Retina (tissue), 1 donor: ENCODE data around the gene TXNDC15.
"Not testable (repeated sequence)": the region's sequence is repeated elsewhere in the genome, so short reads cannot be mapped to it uniquely, and the experiment has no call there.

ENCODE experiments used
- DNase-seq: peaks from one replicate; pipeline ENCODE4 v3.0.0-alpha.2; 2016

The TXNDC15 gene, protein sequence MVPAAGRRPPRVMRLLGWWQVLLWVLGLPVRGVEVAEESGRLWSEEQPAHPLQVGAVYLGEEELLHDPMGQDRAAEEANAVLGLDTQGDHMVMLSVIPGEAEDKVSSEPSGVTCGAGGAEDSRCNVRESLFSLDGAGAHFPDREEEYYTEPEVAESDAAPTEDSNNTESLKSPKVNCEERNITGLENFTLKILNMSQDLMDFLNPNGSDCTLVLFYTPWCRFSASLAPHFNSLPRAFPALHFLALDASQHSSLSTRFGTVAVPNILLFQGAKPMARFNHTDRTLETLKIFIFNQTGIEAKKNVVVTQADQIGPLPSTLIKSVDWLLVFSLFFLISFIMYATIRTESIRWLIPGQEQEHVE

DNA sequence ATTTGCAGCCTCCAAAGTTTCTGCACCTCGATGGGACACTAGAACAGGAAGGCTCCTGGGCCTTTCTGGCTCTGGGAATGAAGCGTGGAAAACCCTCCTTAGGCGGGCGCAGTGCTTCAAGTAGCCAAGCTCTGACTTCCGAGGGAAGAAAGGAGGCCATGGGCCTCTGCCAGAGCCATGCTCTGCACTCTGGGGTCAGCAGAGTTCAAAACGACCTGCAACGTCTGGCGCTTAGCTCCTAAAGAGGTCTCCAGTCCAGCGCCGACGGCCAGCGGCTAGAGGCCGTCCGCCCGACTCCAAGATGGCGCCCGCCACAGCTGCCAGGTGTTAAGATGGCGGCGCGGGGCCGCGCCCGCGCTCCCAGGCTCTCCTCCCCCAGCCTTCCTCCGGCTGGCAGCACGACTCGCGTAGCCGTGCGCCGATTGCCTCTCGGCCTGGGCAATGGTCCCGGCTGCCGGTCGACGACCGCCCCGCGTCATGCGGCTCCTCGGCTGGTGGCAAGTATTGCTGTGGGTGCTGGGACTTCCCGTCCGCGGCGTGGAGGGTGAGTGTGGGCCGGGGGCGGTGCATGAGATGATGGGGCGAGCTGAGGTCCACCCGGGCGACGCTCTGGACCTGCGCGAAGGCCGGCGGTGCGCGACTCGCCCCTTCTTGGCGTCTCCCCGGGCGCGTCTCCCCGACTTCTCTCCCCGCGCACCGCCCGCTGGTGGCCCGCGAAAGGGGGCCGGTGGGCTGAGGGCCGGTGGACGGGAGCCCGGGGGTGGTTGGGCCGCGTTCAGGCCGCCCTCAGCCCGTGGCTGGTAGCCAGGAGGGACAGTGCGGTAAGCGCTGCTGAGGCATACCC lies at the start of gene TXNDC15:
TXNDC15 (plus strand) TSS at position 385 of the 844 bp plus-strand sequence; CDS start at position 442, 57 bp downstream.
- peak; percentile 97 for DNase-seq

DNA sequence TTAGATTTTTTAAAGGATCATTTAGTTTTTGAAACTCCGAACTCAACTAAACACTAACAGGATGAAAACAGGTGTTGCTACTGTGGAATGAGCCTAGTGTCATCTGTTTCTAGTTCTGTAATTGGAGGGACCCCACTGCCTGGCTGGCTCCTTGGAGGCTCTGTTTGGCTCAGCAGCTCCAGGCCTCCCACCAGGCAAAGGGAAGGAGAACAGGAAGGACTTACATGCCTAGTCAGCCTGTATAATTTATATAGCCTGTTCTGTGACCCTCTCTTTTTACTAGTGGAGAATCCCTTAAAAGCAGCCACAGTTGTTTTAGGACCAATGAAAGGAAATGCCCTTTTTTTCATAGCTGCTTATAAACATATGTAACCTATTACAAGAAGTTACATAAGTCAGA lies 49.5 kb upstream of the TXNDC15 start:
- DNase-seq, result no peak

DNA sequence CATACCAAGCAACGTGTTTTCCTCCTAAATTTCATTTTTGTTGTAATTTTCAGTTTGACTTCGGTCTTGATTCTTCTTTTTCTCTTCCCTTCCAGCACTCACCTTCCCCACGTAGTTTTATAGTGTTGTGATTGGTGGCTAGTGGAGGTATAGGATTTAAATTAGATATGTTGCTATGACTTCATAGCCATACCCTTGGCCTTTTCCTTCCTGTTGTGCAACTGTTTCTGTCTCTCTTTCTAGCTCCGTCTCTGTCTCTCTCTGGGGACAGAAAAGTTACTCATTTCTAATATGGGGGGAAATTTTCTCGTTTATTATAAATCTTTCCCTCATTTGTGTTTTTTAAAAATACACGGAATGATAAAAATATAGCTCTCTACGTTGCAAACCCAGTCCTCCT lies 49.0 kb upstream of the TXNDC15 start:
- DNase-seq, result no peak

DNA sequence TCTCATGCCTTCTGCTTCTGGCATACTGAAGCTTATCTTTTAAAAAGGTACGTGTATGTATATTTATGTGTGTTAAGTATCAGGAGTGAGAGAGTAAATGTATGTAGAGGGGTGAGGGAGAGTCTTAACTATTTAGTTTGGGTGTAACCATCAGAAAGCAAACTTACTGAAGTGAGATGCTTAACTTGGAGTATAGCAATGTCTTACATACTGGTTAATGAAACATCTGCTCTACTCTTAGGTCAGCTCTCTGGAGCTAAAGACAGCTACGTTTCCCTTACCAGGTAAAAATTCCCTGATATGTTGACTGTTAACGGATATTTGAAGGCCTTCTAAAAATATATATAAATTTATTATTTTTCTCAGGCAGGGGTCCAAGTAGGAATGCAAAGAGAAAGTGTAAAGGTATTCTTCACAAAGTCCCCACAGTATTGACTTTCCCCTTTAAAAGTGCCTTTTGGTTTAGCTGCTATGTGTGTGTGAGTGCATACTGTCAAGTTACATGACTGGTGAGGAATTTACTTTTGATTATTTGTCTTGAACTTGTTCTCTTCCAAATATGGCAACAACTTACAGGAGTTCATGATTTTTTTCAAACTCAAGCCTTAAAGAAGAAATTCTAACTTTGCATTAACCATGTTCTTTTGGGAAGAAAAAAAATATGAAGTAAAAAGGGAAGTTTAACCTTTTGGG lies 40.7 kb upstream of the TXNDC15 start:
- DNase-seq, result no peak

DNA sequence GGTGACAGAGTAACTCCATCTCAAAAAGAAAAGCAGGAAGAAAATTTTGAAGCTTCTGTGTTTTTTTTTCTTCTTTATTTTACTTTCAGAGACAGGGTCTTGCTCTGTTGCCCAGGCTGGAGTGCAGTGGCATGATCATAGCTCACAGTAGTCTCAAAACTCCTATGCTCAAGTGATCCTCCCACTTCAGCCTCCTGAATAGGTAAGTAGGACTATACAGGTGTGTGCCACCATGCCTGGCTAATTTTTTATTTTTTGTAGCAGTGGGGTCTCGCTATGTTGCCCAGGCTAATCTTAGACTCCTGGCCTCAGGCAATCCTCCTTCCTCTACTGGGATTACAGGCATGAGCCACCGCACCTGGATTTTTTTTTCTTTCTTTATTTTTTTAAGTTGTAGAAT lies 38.5 kb upstream of the TXNDC15 start:
- DNase-seq, result no peak

DNA sequence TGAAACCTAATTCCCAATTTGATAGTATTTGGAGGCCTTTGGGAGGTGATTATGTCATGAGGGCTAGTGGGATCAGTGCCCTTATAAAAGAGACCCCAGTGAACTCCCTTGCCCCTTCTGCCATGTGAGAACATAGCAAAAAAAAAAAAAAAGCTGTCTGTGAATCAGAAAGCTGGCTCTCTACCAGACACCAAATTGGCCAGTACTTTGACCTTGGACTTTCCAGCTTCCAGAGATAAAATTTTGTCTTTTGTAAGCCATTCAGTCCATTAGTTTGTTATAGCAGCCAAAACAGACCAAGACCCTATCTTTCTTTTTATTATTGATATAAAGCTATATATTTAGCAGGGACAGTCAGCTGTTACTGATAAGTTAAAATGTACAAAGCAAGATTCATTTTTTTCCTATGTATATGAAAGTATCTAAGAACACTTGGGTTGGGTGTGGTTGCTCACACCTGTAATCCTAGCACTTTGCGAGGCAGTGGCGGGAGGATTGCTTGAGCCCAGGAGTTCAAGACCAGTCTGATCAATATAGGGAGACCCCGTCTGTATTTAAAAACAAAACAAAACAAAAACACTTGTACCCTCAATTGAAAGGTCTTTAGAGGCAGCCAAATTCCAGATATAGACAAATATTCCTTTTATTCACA lies 36.5 kb upstream of the TXNDC15 start:
- no peak for DNase-seq

DNA sequence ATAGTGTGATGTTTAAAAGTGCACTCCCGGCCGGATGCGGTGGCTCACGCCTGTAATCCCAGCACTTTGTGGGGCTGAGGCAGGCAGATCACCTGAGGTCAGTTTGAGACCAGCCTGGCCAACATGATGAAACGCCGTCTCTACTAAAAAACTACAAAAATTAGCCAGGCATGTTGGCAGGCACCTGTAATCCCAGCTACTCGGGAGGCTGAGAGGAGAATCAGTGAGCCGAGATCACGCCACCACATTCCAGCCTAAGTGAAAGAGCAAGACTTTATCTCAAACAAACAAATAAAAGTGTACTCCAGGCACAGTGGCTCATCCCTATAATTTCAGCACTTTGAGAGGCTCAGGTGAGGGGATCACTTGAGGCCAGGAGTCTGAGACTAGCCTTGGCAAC lies 35.8 kb upstream of the TXNDC15 start:
- DNase-seq, result not testable (repeated sequence)

DNA sequence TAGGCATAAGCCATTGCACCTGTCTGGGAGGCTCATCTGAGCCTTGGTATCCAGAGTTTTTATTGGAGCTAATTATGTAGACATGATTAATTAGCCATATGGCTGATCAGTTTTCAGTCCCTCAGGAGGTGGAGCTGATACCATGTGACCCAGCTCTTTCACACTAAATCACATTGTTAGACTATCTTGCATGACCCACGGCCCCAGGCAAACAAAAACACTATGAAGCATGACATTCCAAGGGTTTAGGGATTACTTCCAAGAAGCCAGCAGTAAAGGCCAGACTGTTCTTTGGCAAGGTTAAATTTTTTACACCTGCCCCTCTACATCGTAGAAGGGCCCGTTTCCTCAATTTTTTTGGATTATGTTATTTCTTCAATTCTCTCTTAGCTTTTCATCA lies 33.4 kb upstream of the TXNDC15 start:
- DNase-seq, result no peak

DNA sequence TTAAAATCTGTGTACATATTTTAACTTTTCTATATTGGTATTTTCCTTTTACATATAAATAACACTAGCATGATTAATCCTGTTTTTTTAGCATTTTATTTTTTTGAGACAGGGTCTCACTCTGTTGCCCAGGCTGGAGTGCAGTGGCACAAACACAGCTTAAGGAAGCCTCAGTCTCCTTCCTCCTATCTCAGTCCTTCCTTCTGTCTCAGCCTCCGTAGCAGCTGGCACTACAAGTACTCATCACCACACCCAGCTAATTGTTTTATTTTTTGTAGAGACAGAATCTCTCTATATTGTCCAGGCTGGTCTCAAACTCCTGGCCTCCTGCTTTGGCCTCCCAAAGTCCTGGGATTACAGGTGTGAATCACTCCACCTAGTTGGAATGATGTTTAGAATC lies 29.9 kb upstream of the TXNDC15 start:
- DNase-seq, result no peak

DNA sequence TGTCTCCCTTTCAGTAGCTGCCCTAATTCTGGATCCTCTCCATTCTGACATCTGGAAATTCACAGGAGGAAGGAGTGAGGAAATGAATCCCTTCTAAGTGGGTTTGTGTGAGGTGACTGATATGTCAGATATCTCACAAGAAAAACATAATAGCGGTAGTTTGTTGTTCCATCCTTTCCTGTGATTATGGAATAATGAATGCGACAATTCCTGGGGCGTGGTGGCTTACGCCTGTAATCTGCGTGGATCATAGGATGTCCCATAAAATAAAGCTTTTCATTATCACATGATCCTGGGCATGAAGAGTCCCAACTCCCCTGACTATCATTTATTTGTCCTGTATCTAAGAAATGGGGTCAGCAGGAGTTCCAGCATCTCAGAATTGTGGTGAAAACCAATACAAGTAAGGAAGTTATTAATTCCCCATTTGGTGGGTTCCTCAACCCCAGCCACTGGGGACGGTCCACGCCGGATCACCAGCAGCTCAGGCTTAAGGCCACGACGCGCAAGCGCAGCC lies 28.8 kb upstream of the TXNDC15 start:
- DNase-seq, result no peak

DNA sequence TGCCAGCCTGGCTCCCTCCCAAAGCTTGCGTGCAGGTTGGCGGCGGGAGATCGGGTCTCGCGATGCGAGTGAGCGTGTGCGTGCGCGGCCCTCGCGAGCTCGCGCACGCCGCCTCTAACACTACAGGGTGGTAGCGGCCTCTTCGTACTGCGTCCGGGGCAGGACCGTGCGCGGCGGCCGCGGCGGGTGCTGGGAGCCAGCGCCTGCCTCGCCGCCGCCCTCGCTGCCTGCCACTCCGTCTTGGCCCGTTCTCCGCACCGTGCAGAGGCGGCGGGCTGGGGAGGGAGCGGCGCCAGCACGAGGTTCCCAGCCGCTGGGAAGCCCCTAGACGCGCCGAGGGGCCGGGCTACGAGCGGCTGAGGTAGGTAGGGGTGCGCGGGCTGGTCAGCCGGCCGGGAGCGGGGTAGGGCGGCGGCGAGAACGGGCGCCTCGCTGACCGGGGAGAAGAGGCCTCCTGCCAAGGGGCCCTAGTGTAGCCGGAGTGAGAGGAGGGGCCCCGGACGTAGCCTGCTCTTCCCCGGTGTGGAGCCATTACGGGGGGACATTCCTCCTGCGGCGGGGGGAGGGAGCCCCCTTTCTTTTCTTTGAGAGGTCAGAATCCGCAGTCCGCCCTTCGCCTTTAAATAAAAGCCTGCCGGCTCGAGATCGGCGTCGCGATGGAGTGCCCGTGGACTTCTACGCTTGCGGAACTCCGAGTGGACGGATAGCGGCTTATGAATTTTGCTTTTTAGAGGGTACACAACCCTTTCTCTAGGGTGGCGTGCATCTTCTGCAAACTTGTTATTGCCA lies 28.1 kb upstream of the TXNDC15 start, which contains the start of gene C5orf24:
C5orf24 (plus strand) TSS at position 117 of the 789 bp plus-strand sequence. CDS start 8,933 bp downstream, outside the sequence.
- DNase-seq, result peak; percentile 97

DNA sequence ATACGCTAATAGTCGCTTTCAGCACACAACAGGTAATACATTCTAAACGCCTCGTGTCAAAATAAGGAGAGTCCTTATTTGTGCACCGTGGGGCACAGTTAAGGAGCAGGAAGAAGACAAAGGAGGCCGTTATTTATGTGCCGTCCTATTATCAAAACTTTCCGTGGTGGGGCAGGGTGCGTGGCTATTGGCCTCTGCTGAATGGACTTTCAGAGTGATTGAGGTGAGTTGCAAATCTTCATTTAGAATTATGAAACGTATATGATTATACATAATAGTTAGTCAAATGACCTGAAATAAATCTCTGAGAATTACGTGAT lies 27.6 kb upstream of the TXNDC15 start:
- no peak for DNase-seq

DNA sequence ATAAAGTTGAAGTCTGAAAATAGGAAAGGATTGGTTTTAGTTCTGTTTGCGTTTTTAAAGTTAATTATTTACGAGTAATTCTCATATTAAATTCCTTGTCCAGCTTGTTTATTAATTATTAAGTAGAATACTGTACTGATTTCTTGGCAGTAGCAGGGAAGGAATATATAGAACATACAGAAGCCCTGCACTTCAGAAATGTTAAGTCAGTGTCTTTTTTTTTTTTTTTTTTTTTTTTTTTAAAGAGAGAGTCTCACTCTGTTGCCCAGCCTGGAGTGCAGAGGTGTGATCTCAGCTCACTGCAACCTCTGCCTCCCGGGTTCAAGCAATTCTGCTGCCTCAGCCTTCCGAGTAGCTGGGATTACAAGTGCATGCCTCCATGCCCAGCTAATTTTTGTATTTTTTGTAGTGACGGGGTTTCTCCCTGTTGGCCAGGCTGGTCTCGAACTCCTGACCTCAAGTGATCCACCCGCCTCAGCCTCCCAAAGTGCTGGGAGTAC lies 24.7 kb upstream of the TXNDC15 start:
- not testable (repeated sequence) for DNase-seq

DNA sequence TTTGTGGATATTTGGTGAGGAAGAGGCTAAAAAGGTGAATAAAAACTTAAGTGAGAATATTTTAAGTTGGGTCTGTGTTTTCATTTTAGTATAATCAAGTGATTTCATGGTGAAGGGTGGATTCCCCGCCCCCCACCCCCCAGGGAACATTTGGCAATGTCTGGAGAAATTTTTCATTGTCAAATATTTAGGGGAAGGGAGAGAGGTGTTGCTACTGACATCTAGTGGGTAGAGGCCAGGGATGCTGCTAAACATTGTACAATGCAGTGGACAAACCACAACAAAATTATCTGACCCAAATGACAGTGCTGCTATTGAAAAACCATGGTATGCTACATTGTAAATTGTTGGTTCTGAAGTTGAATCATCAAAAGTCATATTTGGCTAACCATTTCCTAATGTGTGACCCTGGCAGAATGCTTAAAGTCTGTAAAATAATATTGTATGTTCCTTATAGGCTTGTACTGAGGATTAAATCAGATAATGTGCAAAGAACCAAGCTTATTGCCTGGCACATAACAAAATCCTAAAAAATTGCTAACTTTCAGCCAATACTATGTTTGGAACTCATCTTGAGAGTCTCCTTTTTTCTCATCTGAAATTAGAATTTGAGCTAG lies 22.8 kb upstream of the TXNDC15 start:
- DNase-seq, result no peak

DNA sequence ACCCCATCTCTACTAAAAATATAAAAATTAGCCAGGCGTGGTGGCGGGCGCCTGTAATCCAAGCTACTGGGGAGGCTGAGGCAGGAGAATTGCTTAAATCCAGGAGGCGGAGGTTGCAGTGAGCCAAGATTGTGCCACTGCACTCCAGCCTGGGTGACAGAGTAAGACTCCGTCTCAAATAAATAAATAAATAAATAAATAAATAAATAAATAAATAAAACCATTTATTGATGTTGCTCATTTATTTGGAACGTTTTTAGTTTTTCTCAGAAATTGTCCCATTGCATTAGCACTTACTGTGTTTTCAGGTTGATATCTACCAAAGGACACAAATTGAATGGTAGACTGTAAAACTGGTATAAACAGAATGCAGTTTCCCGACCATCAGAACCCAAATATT lies 17.7 kb upstream of the TXNDC15 start:
- not testable (repeated sequence) for DNase-seq

DNA sequence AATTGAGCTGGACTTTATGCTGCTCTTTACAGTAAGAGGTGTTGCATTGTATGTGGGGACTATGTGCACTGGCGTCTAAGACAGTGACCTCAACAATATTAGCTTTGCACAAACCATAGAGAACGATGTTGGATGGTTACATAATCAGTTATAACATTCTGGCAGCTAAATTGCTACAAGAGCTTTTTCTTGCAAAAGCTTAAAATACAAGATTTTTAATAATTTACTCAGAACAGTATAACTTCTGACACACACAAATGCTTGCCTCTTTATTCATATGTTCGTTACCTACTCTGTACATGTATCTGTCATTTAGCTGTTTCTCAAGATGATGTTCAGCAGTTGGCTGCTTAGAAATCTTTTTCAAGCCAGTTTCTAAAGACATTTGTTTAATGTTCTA lies 16.8 kb upstream of the TXNDC15 start:
- DNase-seq, result no peak

DNA sequence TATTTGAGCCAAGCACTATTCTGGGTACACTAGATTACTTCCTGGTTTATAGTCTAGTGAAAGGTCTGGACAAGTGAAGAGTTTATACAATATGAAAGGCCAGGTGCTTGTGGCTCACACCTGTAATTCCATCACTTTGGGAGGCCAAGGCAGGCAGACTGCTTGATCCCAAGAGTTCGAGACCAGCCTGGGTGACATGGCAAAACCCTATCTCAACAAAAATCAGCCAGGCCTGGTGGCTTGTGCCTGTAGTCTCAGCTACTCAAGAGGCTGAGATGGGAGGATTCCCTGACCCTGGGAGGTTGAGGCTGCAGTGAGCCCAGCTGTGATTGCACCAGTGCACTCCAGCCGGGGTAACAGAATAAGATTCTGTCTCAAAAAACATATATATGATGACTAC lies 9.5 kb upstream of the TXNDC15 start:
- DNase-seq, result no peak

DNA sequence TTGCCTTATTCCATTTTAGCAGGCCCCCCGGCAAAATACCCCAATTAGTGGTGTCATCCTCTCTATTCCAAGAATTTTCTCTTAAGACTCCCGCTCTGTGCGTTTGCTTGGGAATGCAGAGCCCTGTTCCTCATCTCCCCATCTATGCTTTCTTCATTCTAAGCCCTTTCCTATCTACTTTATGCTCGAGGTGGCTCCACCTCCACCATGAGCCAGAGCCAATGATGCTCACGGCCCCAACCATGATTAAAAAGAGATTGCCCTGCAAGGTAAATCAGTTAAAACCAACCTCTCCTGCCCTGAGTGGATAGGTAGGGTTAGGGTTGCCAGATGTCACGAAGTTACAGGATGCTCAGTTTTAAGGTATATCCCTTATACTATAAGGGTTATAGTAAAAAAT lies 677 bp upstream of the TXNDC15 start:
- no peak for DNase-seq

DNA sequence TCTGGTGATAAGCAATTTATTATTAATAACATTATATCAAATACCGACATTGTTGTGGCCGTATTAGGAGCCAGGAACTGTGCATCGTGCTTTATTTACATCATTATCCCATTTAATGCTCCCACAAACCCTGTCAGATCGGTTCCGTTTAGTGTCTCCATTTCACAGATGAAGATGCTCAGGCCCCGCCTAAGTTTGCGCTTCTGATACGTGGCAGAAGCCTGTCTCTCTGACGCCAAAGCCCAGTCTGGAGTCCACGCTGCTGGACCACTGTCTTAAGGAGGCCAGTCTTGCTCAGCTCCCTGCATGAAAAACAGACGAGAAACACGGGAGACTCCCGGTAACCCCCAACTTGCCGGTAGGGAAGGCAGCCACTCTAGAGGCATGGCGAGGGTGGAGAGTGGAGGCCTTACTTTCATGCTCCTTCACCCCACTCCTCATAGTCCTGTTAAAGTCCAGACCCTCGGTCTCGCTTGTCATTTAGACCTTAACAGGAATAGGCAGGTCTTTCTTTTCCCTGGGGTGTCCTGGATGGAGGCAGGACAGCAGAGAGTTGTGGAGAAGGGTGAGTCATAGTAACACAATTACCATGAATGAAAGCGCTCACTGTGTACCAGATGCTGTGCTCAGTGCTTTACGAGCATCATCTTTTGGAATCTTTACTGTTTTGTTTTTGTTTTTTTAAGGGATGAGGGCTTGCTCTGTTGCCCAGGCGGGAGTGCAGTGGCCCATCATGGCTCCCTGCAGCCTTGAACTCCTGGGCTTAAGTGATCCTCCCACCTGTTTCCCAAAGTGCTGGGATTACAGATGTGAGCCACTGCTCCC lies 872 bp downstream of the TXNDC15 start:
- DNase-seq, result peak; percentile 78

DNA sequence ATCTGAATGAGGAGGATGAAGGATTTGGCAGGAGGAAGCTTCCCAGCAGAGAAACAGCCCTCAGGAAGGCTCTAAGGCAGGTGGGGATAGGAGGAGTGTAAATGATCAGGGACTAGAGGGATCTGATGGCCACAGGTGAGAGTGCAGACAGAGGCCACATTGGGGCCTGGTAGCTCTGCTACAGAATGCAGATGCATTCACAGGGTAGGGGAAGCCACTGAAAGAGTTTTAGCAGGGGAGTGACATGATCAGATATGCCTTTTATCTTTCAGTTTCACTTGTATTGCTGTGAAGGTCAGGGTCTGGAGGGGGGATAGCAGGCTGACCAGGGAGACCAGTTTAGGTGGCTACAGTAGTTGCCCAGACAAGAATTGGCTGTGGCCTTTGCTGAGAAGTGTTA lies 3.0 kb downstream of the TXNDC15 start:
- no peak for DNase-seq
